AG04450 (cell line): Measurements from ENCODE around the gene ACVR1B. TPM values are rescaled to one million over a fixed set of nuclear protein-coding genes. Genes with fewer than 3 reads are reported as not detected.

Source experiments
- CTCF ChIA-PET: fragments of 300-600, 350-600 bp; formaldehyde crosslinking; extraction: SDS; loops from one replicate; lab custom pipeline; 2022; ENCODE audit warnings: antibody characterized with exemption, inconsistent platforms; lab: Charles Lee
- POLR2A ChIA-PET: fragments of 350-600 bp; formaldehyde crosslinking; extraction: SDS; loops from one replicate; lab custom pipeline; 2021; ENCODE audit warnings: antibody characterized with exemption, inconsistent platforms; lab: Yijun Ruan, JAX
- DNase-seq: peaks from one replicate; pipeline ENCODE4 v3.0.0-alpha.2; 2011; ENCODE audit warnings: low read depth, low spot score
- H3K27ac ChIP-seq: one replicate; pipeline ENCODE4 v1.5.1; 2012; ENCODE audit warnings: low read depth, low read length, control low read depth
- H3K27me3 ChIP-seq: one replicate; pipeline ENCODE4 v1.6.0; 2012; ENCODE audit warnings: low read length; ENCODE audit not compliant: control insufficient read depth, insufficient read depth
- H3K4me3 ChIP-seq: 2 replicates; pipeline ENCODE4 v1.5.1; 2011; ENCODE audit warnings: mild to moderate bottlenecking, low read depth, low read length, control low read depth
- H3K9me3 ChIP-seq: 2 replicates; pipeline ENCODE4 v1.5.1; 2012; ENCODE audit warnings: low read length; ENCODE audit not compliant: control insufficient read depth, insufficient read depth
- polyA plus RNA-seq: library from polyadenylated mRNA; depleted of rRNA; stranded (reverse); fragments of >200 nt; gene quantifications from 2 replicates; pipeline ENCODE4 v1.2.3, GENCODE V29; 2011
- TF ChIP-seq, protein P1 (sequence below): IDR thresholded peaks from 2 replicates; pipeline ENCODE4 v1.5.1; 2011; ENCODE audit warnings: low read depth, low read length, control low read depth, inconsistent platforms

Gene ACVR1B
- polyA plus RNA-seq, 1 experiment = 16.4 TPM

DNA sequence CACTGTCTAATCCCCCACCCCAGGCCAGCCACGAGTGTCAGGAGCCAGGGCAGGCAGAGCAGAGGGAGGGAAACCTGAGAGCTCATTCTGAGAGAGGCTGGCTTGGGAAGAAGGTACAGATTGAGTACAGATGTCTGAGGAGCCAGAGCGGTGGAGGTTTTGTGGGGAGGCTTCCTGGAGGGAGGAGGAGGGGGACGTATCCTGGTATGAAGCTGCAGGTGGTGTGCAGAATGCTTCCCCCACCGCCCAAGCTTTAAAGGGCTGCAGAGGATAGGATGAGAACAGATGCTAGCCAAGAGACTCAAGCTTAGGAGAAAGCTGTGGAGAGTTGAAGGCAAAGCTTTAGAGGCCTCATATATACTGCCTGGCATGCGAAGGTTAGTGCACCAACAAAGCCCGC lies 52.1 kb downstream of the ACVR1B start:
- Histone ChIP-seq H3K4me3 (no peak overlapping the region), H3K9me3 (no peaks in the 10 kb centered on the region; the same call in 1 of the 2 replicates), H3K27me3 (peaks cover 6% of the 10 kb centered on the region), H3K27ac (no peak overlapping the region)
- POLR2A ChIA-PET = interaction anchor here (0.7 to 2.7 kb wide), 4 partner anchors 11 to 63 kb away, joined by 6 to 13 read pairs (median 8); no protein-coding TSS in a partner anchor
- CTCF ChIA-PET = interaction anchor here (0.8 to 15.4 kb wide), 26 partner anchors 9 to 128 kb away, joined by 3 to 599 read pairs (median 7); partner anchors contain the start of genes ACVR1B and ATG101
- DNase-seq = no peak
- TF ChIP-seq, protein P1, sequence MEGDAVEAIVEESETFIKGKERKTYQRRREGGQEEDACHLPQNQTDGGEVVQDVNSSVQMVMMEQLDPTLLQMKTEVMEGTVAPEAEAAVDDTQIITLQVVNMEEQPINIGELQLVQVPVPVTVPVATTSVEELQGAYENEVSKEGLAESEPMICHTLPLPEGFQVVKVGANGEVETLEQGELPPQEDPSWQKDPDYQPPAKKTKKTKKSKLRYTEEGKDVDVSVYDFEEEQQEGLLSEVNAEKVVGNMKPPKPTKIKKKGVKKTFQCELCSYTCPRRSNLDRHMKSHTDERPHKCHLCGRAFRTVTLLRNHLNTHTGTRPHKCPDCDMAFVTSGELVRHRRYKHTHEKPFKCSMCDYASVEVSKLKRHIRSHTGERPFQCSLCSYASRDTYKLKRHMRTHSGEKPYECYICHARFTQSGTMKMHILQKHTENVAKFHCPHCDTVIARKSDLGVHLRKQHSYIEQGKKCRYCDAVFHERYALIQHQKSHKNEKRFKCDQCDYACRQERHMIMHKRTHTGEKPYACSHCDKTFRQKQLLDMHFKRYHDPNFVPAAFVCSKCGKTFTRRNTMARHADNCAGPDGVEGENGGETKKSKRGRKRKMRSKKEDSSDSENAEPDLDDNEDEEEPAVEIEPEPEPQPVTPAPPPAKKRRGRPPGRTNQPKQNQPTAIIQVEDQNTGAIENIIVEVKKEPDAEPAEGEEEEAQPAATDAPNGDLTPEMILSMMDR = no peak

- Histone ChIP-seq H3K4me3 (no peak overlapping the region), H3K27me3 (peaks cover 6% of the 10 kb centered on the region), H3K9me3 (no peaks in the 10 kb centered on the region; the same call in 1 of the 2 replicates), H3K27ac (no peak overlapping the region)
- TF ChIP-seq, protein P1 = peak; percentile 83
- no peak for DNase-seq
- CTCF ChIA-PET = interaction anchor here (0.5 to 15.4 kb wide), 36 partner anchors 9 to 564 kb away, joined by 3 to 599 read pairs (median 4); partner anchors contain the start of genes ACVR1B and ATG101
- POLR2A ChIA-PET = interaction anchor here (2.2 to 2.7 kb wide), 2 partner anchors 17 to 19 kb away, joined by 9 to 13 read pairs; no protein-coding TSS in a partner anchor
Measured at GRCh38 chr12:52004042-52004648, 52.6 kb downstream of the ACVR1B start.

DNA sequence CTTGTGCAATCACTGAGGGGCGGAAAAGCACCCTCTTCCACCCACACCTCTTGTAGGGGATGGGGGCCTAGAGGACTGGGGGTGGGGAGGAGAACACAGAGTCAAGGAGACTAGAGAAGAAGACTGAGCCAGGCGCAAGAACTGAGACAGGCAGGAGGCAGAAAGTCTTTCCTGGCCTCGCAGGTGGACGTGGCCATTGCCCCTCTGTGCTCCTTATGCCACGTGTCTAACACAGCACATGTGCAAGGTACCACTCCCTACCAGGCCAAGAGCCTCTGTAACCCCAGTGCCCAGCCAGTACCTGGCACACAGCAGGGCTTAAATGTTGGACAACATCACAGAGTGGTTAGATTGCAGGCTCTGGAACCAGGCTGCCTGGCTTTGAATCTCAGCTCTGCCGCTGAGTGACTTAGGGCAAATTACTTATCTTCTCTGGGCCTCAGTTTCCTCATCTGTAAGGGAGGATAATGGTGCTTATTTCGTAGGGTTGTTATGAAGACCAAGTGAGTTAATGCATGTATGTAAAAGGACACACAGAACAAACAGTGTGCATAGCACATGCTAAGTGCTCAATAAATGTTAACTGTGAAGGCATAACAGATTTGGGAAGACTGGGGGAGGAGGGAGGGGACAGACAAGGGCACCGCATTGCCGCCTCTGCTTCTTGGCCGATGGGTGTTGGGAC lies 53.9 kb downstream of the ACVR1B start:
- H3K27ac ChIP-seq = no peak overlapping the region
- POLR2A ChIA-PET = interaction anchor here (1.2 to 2.7 kb wide), 4 partner anchors 13 to 20 kb away, joined by 3 to 15 read pairs (median 11); no protein-coding TSS in a partner anchor
- H3K27me3 ChIP-seq = peaks cover 6% of the 10 kb centered on the region
- no peaks in the 10 kb centered on the region; the same call in 1 of the 2 replicates for H3K9me3 ChIP-seq
- no peak overlapping the region for H3K4me3 ChIP-seq
- CTCF ChIA-PET = interaction anchor here (1.9 to 15.4 kb wide), 5 partner anchors 12 to 118 kb away, joined by 16 to 599 read pairs (median 22); no protein-coding TSS in a partner anchor
- DNase-seq = no peak
- TF ChIP-seq, protein P1 = no peak

DNA sequence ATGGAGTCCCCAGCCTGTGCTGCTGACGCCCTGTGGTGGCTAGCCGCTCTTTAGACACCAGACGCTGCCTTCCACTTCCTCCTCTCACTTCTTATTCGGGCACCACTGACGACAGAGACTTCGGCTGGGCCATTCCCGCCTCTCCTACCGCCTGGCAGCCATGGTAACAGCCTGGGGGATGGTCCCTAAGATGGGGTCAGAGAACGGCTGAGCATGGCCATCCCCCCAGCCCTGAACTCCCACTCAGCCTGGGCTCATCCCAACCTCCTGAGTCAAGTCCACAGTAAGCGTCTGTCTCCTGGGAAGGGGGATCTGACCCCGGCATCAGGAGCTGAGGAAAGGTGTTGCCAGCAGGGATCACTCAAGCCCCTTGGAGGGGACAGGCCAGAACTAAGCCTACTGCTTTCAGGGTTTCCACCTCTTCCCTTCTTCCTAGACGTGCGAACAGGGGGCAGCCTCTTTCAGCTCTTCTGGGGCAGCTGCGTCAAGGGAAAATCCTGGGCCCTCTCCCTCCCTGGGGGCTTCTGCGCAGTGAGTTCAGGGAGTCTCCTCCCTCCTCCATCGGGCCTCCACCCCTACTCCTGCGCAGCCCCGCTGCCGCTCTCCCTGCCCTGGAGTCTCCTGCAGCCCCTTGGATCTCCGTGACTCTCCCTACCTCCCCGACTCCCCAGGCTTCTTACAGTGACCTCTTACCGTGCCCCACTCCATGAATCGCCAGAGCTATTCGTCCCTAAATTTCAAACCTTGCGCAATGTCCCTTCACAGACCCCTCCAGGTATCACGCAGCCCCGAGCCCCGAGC lies 54.6 kb downstream of the ACVR1B start:
- POLR2A ChIA-PET = interaction anchor here (0.6 to 2.3 kb wide), 13 partner anchors 9 to 87 kb away, joined by 3 to 28 read pairs (median 4); partner anchors contain the start of gene ATG101
- peak overlapping the region; percentile 36 for H3K4me3 ChIP-seq

More for the DNA sequence above, 54.6 kb downstream of the ACVR1B start:
- Histone ChIP-seq H3K9me3 (no peaks in the 10 kb centered on the region; the same call in 1 of the 2 replicates), H3K27ac (no peak overlapping the region), H3K27me3 (peaks cover 6% of the 10 kb centered on the region)
- CTCF ChIA-PET = interaction anchor here (0.5 to 15.4 kb wide), 3 partner anchors 13 to 44 kb away, joined by 4 to 599 read pairs (median 76); no protein-coding TSS in a partner anchor
- TF ChIP-seq, protein P1 = no peak
- DNase-seq = no peak
